K562 (cell line): Measurements from ENCODE around the gene CDH6. TPM values are rescaled to one million over a fixed set of nuclear protein-coding genes. Genes with fewer than 3 reads are reported as not detected.

ENCODE experiments used
- BHLHE40 ChIP-seq: IDR thresholded peaks from 2 replicates; pipeline ENCODE4 v1.6.1; 2011; ENCODE audit warnings: low read length, improper control_type of control experiment
- HDAC6 ChIP-seq: IDR thresholded peaks from 2 replicates; pipeline ENCODE4 v1.6.1; 2012; ENCODE audit warnings: low read depth, mild to moderate bottlenecking, control low read depth, inconsistent platforms, low read length, moderate library complexity
- MAZ ChIP-seq, 2 experiments: fragments of 450-650 bp in 1 of 2; sonication (generic) in 1 of 2; formaldehyde crosslinking; IDR thresholded peaks in 1 of 2; conservative IDR thresholded peaks in 1 of 2; 2 replicates each; pipeline versions ENCODE4 v1.4.0 to v1.5.0; 2020; ENCODE audit warnings: mild to moderate bottlenecking in 1 of 2, missing genetic modification reagents in 1 of 2
- MTA3 ChIP-seq: fragments of 450-650 bp; formaldehyde crosslinking; IDR thresholded peaks from 2 replicates; pipeline ENCODE4 v1.6.1; 2017; ENCODE audit warnings: mild to moderate bottlenecking, borderline replicate concordance
- polyA plus RNA-seq, 8 experiments: library from polyadenylated mRNA; depleted of rRNA in 4 of 8; stranded (reverse) in 5 of 8; unstranded in 3 of 8; fragments of >200 nt; fragmentation: Nextera tagmentation in 2 of 8; fragmentation: Illumina TruSeq in 1 of 8; extraction: Ambion mirVana in 2 of 8; extraction: Trizol in 1 of 8; gene quantifications; 2 replicates each; pipeline versions ENCODE4 v1.2.1 to v1.2.3, GENCODE V29; 2011 to 2014; ENCODE audit warnings: inconsistent platforms in 1 of 8, missing spikeins in 1 of 8
- total RNA-seq, 7 experiments: library from RNA; depleted of rRNA in 6 of 7; stranded (reverse); fragments of >200 nt in 6 of 7; fragmentation: Illumina TruSeq in 2 of 7; extraction: Trizol in 2 of 7; gene quantifications; 2 replicates each; pipeline versions ENCODE4 v1.2.1 to v1.2.3, GENCODE V29; 2011 to 2021; ENCODE audit warnings: low replicate concordance in 1 of 7
- TF ChIP-seq, protein P1 (sequence below): fragments of 250-450 bp; sonication (Bioruptor Pico); IDR thresholded peaks from 2 replicates; pipeline ENCODE4 v1.8.0; 2021; ENCODE audit warnings: borderline replicate concordance, mild to moderate bottlenecking, moderate library complexity; ENCODE audit not compliant: poor library complexity, severe bottlenecking
- TF ChIP-seq, protein P2 (sequence below): fragments of 450-650 bp; formaldehyde crosslinking; IDR thresholded peaks from 2 replicates; pipeline ENCODE4 v1.4.0; 2020; ENCODE audit warnings: mild to moderate bottlenecking, mixed read lengths
- TF ChIP-seq, protein P3 (sequence below), 2 experiments: fragments of 450-650 bp; formaldehyde crosslinking in 1 of 2; IDR thresholded peaks; 2 replicates each; pipeline versions ENCODE4 v1.4.0 to v1.6.1; 2014 to 2020; ENCODE audit warnings: mild to moderate bottlenecking in 2 of 2, borderline replicate concordance in 1 of 2, low read depth in 1 of 2
- TF ChIP-seq, protein P4 (sequence below): fragments of 150-350 bp; IDR thresholded peaks from 2 replicates; pipeline ENCODE4 v1.6.1; 2014; ENCODE audit warnings: low read depth, mild to moderate bottlenecking, low read length, borderline replicate concordance

The CDH6 gene
- total and polyA plus RNA-seq, 9 of the 15 experiments (the other 6 are each of a cell fraction or from before 2014, with no cell fraction given): not detected

DNA sequence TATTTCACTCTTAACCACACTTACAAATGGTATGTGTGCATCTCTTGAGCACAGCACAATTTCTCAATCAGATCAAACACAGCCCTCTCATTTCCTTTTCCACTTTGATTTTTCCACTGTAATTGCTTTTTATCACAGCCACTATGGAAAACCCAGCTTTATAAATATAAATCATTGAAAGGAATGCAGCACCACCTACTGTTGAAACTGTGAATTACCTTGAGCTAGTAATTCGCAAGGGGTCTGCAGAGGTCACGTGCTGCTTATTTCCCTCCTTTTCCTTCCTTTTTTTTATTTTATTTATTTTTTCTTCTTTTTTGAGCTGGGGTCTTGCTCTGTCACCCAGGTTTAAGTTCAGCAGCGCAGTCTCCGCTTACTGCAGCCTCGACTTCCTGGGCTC, 76.9 kb downstream of the CDH6 start (continued):
- TF ChIP-seq, protein P1, sequence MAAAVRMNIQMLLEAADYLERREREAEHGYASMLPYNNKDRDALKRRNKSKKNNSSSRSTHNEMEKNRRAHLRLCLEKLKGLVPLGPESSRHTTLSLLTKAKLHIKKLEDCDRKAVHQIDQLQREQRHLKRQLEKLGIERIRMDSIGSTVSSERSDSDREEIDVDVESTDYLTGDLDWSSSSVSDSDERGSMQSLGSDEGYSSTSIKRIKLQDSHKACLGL (CRISPR knock-in tag): no peak
- TF ChIP-seq, protein P2, sequence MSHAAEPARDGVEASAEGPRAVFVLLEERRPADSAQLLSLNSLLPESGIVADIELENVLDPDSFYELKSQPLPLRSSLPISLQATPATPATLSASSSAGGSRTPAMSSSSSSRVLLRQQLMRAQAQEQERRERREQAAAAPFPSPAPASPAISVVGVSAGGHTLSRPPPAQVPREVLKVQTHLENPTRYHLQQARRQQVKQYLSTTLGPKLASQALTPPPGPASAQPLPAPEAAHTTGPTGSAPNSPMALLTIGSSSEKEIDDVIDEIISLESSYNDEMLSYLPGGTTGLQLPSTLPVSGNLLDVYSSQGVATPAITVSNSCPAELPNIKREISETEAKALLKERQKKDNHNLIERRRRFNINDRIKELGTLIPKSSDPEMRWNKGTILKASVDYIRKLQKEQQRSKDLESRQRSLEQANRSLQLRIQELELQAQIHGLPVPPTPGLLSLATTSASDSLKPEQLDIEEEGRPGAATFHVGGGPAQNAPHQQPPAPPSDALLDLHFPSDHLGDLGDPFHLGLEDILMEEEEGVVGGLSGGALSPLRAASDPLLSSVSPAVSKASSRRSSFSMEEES (CRISPR knock-in tag): peak; percentile 76
- TF ChIP-seq, protein P3, sequence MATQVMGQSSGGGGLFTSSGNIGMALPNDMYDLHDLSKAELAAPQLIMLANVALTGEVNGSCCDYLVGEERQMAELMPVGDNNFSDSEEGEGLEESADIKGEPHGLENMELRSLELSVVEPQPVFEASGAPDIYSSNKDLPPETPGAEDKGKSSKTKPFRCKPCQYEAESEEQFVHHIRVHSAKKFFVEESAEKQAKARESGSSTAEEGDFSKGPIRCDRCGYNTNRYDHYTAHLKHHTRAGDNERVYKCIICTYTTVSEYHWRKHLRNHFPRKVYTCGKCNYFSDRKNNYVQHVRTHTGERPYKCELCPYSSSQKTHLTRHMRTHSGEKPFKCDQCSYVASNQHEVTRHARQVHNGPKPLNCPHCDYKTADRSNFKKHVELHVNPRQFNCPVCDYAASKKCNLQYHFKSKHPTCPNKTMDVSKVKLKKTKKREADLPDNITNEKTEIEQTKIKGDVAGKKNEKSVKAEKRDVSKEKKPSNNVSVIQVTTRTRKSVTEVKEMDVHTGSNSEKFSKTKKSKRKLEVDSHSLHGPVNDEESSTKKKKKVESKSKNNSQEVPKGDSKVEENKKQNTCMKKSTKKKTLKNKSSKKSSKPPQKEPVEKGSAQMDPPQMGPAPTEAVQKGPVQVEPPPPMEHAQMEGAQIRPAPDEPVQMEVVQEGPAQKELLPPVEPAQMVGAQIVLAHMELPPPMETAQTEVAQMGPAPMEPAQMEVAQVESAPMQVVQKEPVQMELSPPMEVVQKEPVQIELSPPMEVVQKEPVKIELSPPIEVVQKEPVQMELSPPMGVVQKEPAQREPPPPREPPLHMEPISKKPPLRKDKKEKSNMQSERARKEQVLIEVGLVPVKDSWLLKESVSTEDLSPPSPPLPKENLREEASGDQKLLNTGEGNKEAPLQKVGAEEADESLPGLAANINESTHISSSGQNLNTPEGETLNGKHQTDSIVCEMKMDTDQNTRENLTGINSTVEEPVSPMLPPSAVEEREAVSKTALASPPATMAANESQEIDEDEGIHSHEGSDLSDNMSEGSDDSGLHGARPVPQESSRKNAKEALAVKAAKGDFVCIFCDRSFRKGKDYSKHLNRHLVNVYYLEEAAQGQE (IDR thresholded peaks at IDR 0.05; ENCODE audit: borderline replicate concordance): peak; percentile 48
- TF ChIP-seq, protein P3 (CRISPR knock-in tag; IDR thresholded peaks at IDR 0.05; ENCODE audit: low read depth): no peak
- TF ChIP-seq MTA3: no peak
- no peak for TF ChIP-seq HDAC6
- TF ChIP-seq, protein P4, sequence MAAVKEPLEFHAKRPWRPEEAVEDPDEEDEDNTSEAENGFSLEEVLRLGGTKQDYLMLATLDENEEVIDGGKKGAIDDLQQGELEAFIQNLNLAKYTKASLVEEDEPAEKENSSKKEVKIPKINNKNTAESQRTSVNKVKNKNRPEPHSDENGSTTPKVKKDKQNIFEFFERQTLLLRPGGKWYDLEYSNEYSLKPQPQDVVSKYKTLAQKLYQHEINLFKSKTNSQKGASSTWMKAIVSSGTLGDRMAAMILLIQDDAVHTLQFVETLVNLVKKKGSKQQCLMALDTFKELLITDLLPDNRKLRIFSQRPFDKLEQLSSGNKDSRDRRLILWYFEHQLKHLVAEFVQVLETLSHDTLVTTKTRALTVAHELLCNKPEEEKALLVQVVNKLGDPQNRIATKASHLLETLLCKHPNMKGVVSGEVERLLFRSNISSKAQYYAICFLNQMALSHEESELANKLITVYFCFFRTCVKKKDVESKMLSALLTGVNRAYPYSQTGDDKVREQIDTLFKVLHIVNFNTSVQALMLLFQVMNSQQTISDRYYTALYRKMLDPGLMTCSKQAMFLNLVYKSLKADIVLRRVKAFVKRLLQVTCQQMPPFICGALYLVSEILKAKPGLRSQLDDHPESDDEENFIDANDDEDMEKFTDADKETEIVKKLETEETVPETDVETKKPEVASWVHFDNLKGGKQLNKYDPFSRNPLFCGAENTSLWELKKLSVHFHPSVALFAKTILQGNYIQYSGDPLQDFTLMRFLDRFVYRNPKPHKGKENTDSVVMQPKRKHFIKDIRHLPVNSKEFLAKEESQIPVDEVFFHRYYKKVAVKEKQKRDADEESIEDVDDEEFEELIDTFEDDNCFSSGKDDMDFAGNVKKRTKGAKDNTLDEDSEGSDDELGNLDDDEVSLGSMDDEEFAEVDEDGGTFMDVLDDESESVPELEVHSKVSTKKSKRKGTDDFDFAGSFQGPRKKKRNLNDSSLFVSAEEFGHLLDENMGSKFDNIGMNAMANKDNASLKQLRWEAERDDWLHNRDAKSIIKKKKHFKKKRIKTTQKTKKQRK: no peak
- no peak for TF ChIP-seq MAZ (CRISPR knock-in tag; conservative IDR thresholded peaks at IDR 0.05 in 1 of 2, IDR thresholded peaks at IDR 0.05 in 1 of 2)
- peak; percentile 71 for TF ChIP-seq BHLHE40
